WTC11 (cell line): ENCODE measurements around the gene GRM7.

Source experiments
- CBFB ChIP-seq: sonication (generic); formaldehyde crosslinking; IDR thresholded peaks from 2 replicates; pipeline ENCODE4 v1.8.1; 2022; ENCODE audit warnings: mild to moderate bottlenecking, low read depth, missing genetic modification reagents
- CREB1 ChIP-seq: sonication (generic); formaldehyde crosslinking; IDR thresholded peaks from 2 replicates; pipeline ENCODE4 v1.8.0; 2023; ENCODE audit warnings: mild to moderate bottlenecking, missing genetic modification reagents
- MXD4 ChIP-seq: fragments of 250-450 bp; sonication (Bioruptor Pico); IDR thresholded peaks from 2 replicates; pipeline ENCODE4 v1.8.0; 2021; ENCODE audit warnings: mild to moderate bottlenecking, moderate library complexity, borderline replicate concordance
- NFYB ChIP-seq: sonication (generic); formaldehyde crosslinking; conservative IDR thresholded peaks from 2 replicates; pipeline ENCODE4 v1.8.0; 2022; ENCODE audit warnings: low read depth, missing genetic modification reagents
- TEAD4 ChIP-seq: sonication (generic); formaldehyde crosslinking; IDR thresholded peaks from 2 replicates; pipeline ENCODE4 v1.8.0; 2022; ENCODE audit warnings: mild to moderate bottlenecking, missing genetic modification reagents
- TP53 ChIP-seq: sonication (generic); formaldehyde crosslinking; IDR thresholded peaks from 2 replicates; pipeline ENCODE4 v1.8.1; 2023; ENCODE audit warnings: mild to moderate bottlenecking, missing genetic modification reagents
- TF ChIP-seq, protein P1 (sequence below): fragments of 200-600 bp; IDR thresholded peaks from 2 replicates; pipeline ENCODE4 v1.8.0; 2022; ENCODE audit warnings: antibody characterized with exemption
- TF ChIP-seq, protein P2 (sequence below): sonication (generic); formaldehyde crosslinking; IDR thresholded peaks from 2 replicates; pipeline ENCODE4 v1.8.0; 2022; ENCODE audit warnings: mild to moderate bottlenecking, missing genetic modification reagents
- TF ChIP-seq, protein P3 (sequence below): sonication (generic); formaldehyde crosslinking; conservative IDR thresholded peaks from 2 replicates; pipeline ENCODE4 v1.8.1; 2022; ENCODE audit warnings: mild to moderate bottlenecking, missing genetic modification reagents

DNA sequence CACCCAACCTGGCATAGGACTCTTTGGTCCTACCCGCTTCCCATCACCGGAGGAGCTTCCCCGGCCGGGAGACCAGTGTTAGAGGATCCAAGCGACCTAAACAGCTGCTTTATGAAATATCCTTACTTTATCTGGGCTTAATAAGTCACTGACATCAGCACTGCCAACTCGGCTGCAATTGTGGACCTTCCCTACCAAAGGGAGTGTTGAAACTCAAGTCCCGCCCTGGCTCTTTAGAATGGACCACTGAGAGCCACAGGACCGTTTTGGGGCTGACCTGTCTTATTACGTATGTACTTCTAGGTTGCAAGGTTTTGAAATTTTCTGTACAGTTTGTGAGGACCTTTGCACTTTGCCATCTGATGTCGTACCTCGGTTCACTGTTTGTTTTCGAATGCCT is 879.5 kb downstream of the GRM7 start:
- TF ChIP-seq, protein P1, sequence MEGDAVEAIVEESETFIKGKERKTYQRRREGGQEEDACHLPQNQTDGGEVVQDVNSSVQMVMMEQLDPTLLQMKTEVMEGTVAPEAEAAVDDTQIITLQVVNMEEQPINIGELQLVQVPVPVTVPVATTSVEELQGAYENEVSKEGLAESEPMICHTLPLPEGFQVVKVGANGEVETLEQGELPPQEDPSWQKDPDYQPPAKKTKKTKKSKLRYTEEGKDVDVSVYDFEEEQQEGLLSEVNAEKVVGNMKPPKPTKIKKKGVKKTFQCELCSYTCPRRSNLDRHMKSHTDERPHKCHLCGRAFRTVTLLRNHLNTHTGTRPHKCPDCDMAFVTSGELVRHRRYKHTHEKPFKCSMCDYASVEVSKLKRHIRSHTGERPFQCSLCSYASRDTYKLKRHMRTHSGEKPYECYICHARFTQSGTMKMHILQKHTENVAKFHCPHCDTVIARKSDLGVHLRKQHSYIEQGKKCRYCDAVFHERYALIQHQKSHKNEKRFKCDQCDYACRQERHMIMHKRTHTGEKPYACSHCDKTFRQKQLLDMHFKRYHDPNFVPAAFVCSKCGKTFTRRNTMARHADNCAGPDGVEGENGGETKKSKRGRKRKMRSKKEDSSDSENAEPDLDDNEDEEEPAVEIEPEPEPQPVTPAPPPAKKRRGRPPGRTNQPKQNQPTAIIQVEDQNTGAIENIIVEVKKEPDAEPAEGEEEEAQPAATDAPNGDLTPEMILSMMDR = no peak
- no peak for TF ChIP-seq TEAD4
- TF ChIP-seq, protein P2, sequence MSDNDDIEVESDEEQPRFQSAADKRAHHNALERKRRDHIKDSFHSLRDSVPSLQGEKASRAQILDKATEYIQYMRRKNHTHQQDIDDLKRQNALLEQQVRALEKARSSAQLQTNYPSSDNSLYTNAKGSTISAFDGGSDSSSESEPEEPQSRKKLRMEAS (CRISPR knock-in tag) = no peak
- no peak for TF ChIP-seq CREB1 (CRISPR knock-in tag)
- TF ChIP-seq NFYB (CRISPR knock-in tag) = no peak
- TF ChIP-seq TP53 (CRISPR knock-in tag) = no peak
- TF ChIP-seq, protein P3, sequence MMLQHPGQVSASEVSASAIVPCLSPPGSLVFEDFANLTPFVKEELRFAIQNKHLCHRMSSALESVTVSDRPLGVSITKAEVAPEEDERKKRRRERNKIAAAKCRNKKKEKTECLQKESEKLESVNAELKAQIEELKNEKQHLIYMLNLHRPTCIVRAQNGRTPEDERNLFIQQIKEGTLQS (CRISPR knock-in tag) = no peak
- no peak for TF ChIP-seq MXD4 (CRISPR knock-in tag)
- TF ChIP-seq CBFB = no peak
